GM19193 (cell line): Measurements from ENCODE around the gene AKT2.

Experiments
- POLR2A ChIP-seq: IDR thresholded peaks from 4 replicates; pipeline ENCODE4 v1.6.1; 2011; ENCODE audit not compliant: insufficient read depth, insufficient read length; ENCODE audit errors: extremely low read depth

AKT2 gene

DNA sequence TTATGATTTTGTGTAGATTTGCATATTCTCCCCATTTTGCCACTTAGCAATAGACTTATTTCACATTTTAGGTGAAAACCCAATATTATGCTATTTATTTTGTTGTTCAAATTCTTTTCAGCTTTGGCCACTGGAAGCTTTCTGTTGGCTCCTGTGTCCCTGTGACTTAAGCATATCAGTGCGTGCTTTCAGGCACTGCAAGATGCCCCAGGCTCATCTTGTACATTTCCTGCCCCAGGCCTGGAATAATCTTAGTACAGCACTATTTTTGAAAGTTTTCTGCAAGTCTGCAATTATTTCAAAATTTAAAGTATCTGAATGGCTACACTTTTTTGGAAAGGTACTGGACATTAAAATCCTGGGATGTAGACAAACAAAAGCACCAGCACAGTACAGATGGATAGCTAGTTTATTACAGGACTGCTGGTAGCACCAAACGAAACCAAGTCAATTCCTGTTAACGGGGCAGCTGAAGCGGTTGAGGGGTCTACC is 55.2 kb downstream of the AKT2 start:
- no peak for TF ChIP-seq POLR2A

DNA sequence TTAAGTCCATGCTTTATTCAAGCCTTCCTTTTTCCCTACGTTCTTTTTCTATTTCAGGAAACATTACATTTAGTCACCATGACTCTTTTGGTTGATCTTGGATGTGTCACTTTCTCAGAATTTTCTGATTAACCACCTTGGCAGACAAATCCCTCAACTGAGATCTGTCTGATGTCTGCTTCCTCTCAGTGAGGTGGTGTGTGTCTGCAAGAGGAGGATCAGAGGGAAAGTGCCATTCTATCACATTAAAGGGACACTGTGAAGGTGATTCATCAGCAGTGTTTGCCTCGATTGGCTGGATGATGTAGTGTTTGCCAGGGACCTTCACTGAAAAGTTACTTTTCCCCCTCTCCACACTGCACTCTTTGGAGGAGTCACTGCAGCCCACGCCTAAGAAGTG is 55.7 kb downstream of the AKT2 start:
- no peak for TF ChIP-seq POLR2A

DNA sequence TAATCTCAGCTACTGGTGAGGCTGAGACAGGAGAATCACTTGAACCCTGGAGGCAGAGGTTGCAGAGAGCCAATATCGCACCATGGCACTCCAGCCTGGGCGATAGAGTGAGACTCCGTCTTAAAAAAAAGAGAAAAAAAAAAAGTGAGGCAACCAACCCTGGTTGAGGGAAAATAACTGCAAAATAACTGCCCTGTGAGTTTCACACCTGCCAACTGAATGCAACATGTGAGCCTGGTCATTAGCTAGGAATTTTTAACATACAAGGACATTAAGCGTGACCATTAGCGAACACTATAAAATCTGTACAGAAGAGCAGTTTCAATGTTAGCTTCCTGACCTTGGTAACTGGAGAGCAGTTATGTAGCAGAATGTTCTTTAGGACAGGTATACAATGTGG is 56.3 kb downstream of the AKT2 start:
- TF ChIP-seq POLR2A, result no peak

DNA sequence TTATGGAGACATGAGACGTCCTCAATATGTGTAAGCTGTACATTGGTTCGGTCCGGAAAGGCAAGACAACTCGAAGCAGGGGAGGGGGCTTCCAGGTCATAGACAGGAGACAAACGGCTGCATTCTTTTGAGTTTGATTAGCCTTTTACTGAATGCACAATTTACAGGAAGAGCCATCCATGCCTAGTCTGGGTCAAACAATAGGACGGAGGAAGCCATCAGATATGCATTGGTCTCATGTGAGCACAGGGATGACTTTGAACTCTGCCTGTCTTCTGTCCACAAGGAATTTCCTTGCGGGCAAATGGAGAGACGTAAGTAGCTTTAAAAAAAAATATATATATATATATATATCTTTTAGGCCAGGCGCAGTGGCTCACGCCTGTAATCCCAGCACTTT is 56.8 kb downstream of the AKT2 start:
- TF ChIP-seq POLR2A, result no peak

DNA sequence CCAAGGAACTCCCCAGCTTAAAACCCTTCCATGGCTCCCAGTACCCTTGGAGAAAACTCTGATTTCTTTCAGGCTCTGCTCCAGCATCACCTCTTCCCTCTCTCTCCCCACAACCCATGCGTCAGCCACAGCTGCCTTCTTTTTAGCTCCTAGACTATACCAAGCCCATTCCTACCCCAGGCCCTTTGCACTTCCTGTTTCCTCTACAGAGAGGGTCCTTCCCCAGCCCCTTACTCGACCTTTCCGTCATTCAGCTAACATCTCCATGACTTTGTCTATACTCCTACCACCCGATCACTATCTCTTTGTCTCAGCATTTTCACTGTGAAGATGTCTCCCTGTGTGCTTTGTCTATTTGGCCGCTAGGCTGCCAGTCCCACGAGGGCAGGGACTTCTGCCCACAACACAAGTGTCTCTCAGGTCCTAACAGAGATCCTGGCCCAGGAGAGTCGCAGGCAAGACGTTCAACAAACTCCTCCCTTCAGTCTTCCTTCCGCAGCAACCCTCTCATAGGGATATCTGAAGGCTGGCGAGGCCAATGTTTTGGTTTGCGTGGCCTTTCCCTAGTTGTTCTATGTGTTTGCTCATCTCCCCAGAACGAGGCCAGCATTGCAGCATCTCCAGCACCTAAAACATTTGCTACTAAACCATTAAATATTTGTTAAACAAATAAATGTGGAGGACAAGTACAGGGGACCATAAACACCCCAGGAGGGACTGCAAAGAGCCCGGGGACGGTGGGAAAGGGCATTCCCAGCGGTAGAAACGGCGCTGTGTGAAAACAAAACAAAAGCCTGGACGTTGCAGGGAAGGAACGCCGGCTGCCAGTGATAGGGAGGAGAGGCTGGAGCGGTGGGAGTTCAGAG is 59.5 kb downstream of the AKT2 start:
- no peak for TF ChIP-seq POLR2A

GRCh38 chr19:40224342-40225150 is 60.6 kb downstream of the AKT2 start:
- no peak for TF ChIP-seq POLR2A

DNA sequence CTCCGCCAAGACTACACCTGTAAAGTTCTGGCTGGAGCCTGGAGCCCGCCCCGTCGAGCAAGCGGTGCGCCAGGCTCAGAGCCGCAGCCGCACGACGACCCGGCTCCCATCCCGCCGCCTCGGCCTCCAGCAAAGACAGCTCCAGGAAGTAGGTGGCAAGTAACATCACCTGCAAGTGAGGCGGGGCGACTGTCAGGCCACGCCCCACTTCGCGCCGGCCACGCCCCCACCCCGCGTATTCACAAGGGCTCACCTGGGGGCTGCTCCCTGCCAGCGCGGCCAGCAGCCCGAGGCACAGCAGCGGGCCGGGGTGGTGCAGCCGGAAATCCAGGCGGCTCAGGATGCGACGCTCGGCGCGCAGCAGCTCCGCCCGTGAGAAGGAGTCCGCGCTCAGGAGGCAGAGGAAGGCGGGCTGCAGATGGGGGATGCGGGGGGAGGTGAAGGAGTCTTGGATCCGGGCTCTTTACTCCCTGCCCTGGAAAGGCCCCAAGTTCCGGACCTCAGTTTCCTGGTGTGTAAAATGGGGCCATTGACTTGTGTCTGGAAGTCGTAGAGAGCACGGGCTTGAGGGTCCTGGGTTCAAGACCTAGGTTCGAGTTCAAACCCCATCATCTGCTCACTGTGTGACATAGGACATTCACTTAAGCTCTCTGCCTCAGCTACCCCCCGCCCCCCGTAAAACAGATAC is 61.9 kb downstream of the AKT2 start:
- no peak for TF ChIP-seq POLR2A

DNA sequence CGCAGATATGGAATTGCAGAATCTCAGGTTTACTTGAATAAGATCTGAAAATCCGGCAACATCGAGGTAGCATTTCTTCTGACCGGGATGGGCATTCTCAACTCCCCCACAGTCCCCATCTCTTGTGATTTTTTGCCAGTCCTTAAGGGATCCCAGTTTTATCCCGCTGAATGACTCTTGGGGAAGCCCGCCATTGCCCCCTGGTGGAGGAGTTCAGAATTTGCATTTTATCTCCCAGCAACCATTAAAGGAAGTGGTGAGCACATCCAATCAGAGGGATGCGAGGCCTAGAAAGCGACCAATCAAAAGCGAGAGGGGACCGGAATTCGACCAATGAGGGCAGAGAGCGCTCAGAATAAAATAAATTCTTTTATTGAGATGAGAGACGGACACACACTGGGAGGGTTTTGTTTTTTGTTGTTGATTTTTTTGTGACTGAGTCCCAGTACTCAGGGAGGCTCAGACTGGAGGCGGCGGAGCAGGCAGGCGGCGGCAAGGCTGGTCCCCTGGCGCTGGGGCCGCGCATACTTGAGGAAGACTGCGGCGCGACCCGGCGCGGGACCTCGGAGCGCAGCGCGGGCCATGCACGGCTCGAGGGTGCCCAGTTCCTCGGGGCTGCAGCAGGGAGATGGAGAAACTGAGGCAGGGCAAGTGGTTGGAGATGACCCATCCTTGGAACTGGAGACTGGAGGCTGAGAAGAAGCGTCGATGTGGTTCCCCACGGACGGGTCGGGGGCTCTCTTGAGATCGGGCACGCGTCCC is 63.1 kb downstream of the AKT2 start:
- no peak for TF ChIP-seq POLR2A

GRCh38 chr19:40220674-40221073 is 64.5 kb downstream of the AKT2 start:
- TF ChIP-seq POLR2A, result no peak

GRCh38 chr19:40219721-40220276 is 65.3 kb downstream of the AKT2 start:
- no peak for TF ChIP-seq POLR2A

- TF ChIP-seq POLR2A, result no peak
Measured at GRCh38 chr19:40217934-40218890, 66.9 kb downstream of the AKT2 start, which contains the start of gene TTC9B. TSS of gene TTC9B (minus strand) at chr19:40218384. CDS start at chr19:40218381, 3 bp downstream.

- TF ChIP-seq POLR2A, result no peak
Measured at GRCh38 chr19:40217027-40217810, 67.9 kb downstream of the AKT2 start.

GRCh38 chr19:40216777-40217026 is 68.4 kb downstream of the AKT2 start:
- no peak for TF ChIP-seq POLR2A
